H7 (cell line): ENCODE measurements around the gene HDGFL2. TPM values are rescaled to one million over a fixed set of nuclear protein-coding genes. Genes with fewer than 3 reads are reported as not detected.
A peak's percentile ranks its signal among the peaks of the same experiment; 100 is the strongest.

Source experiments
- DNase-seq: peaks from one replicate; pipeline ENCODE4 v3.0.0; 2012
- H3K27me3 ChIP-seq: 2 replicates; pipeline ENCODE4 v1.6.0; 2011; ENCODE audit warnings: mild to moderate bottlenecking, low read length; ENCODE audit not compliant: control insufficient read depth, insufficient read depth
- H3K36me3 ChIP-seq: replicated peaks from 2 replicates; pipeline ENCODE4 v1.5.1; 2011; ENCODE audit warnings: low read length; ENCODE audit not compliant: control insufficient read depth, insufficient read depth
- H3K4me3 ChIP-seq: 2 replicates; pipeline ENCODE4 v1.5.1; 2011; ENCODE audit warnings: low read depth, mild to moderate bottlenecking, control low read depth, low read length, moderate library complexity; ENCODE audit not compliant: insufficient read depth
- total RNA-seq: library from RNA; depleted of rRNA; stranded (reverse); fragments of >200 nt; shearing (Covaris generic); gene quantifications from 2 replicates; pipeline ENCODE4 v1.2.3, GENCODE V29; 2014; rRNA removed

Gene HDGFL2
- total RNA-seq, 1 experiment from 2014 or later = 111 TPM

GRCh38 chr19:4543842-4544647, 71.9 kb downstream of the HDGFL2 start:
- H3K36me3 ChIP-seq = peaks cover 3% of the 10 kb centered on the region; the same call in 1 of the 2 replicates
- no peak overlapping the region for H3K4me3 ChIP-seq
- no peak for DNase-seq
- no peaks in the 10 kb centered on the region for H3K27me3 ChIP-seq

GRCh38 chr19:4547303-4548237, 75.5 kb downstream of the HDGFL2 start:
- peak; percentile 70 for DNase-seq
- H3K36me3 ChIP-seq = peaks cover 12% of the 10 kb centered on the region
- H3K27me3 ChIP-seq = no peaks in the 10 kb centered on the region
- H3K4me3 ChIP-seq = no peak overlapping the region

GRCh38 chr19:4548238-4548584, 76.1 kb downstream of the HDGFL2 start:
- no peak for DNase-seq
- no peaks in the 10 kb centered on the region for H3K27me3 ChIP-seq
- H3K36me3 ChIP-seq = peaks cover 15% of the 10 kb centered on the region
- H3K4me3 ChIP-seq = no peak overlapping the region

GRCh38 chr19:4550018-4550417, 77.9 kb downstream of the HDGFL2 start:
- Histone ChIP-seq H3K4me3 (no peak overlapping the region), H3K27me3 (no peaks in the 10 kb centered on the region), H3K36me3 (peaks cover 25% of the 10 kb centered on the region)
- DNase-seq = no peak

- no peaks in the 10 kb centered on the region for H3K27me3 ChIP-seq
- peaks cover 30% of the 10 kb centered on the region for H3K36me3 ChIP-seq
- no peak for DNase-seq
- no peak overlapping the region for H3K4me3 ChIP-seq
Observed at GRCh38 chr19:4550479-4551050, 78.5 kb downstream of the HDGFL2 start.

Other genes starting within 250 kb of the HDGFL2 start
- 0.10 and 0.67 TPM in 2 replicates for gene EBI3, start 242.8 kb upstream of the HDGFL2 start, total RNA-seq
- 31.0 and 32.7 TPM in 2 replicates for gene YJU2, start 225.2 kb upstream of the HDGFL2 start, total RNA-seq
- gene SHD, start 193.0 kb upstream of the HDGFL2 start, total RNA-seq = 1.3 and 1.5 TPM in 2 replicates
- gene TMIGD2, start 169.9 kb upstream of the HDGFL2 start, total RNA-seq = 0.45 and 0.78 TPM in 2 replicates
- 29.8 and 34.1 TPM in 2 replicates for gene FSD1, start 167.7 kb upstream of the HDGFL2 start, total RNA-seq
- 14.2 and 18.0 TPM in 2 replicates for gene STAP2, start 133.5 kb upstream of the HDGFL2 start, total RNA-seq
- 11.4 and 17.4 TPM in 2 replicates for gene MPND, start 128.7 kb upstream of the HDGFL2 start, total RNA-seq
- 73.1 and 97.7 TPM in 2 replicates for gene SH3GL1, start 71.8 kb upstream of the HDGFL2 start, total RNA-seq
- 121 and 122 TPM in 2 replicates for gene CHAF1A, start 69.7 kb upstream of the HDGFL2 start, total RNA-seq
- 36.0 and 41.8 TPM in 2 replicates for gene UBXN6, start 14.5 kb upstream of the HDGFL2 start, total RNA-seq
- 0.07 and 0.10 TPM in 2 replicates for gene PLIN4, start 46.2 kb downstream of the HDGFL2 start, total RNA-seq
- gene PLIN5, start 62.9 kb downstream of the HDGFL2 start, total RNA-seq = 1.3 and 2.5 TPM in 2 replicates
- gene LRG1, start 67.7 kb downstream of the HDGFL2 start, total RNA-seq = 0.10 and 0.30 TPM in 2 replicates
- gene SEMA6B, start 87.4 kb downstream of the HDGFL2 start, total RNA-seq = 38.4 and 43.0 TPM in 2 replicates
- gene TNFAIP8L1, start 167.2 kb downstream of the HDGFL2 start, total RNA-seq = 9.4 and 11.1 TPM in 2 replicates
- gene MYDGF, start 198.0 kb downstream of the HDGFL2 start, total RNA-seq = 90.2 and 92.2 TPM in 2 replicates